HepG2 (cell line): ENCODE results near the gene ZNF318. TPM values are rescaled to one million over a fixed set of nuclear protein-coding genes. Genes with fewer than 3 reads are reported as not detected.

Source experiments
- AKAP8 ChIP-seq: sonication (generic); formaldehyde crosslinking; IDR thresholded peaks from 2 replicates; pipeline ENCODE4 v1.5.1; 2020; ENCODE audit warnings: mild to moderate bottlenecking, missing genetic modification reagents
- FOXM1 ChIP-seq: sonication (generic); formaldehyde crosslinking; IDR thresholded peaks from 2 replicates; pipeline ENCODE4 v1.5.0; 2020; ENCODE audit warnings: missing genetic modification reagents
- HMGXB4 ChIP-seq, 2 experiments: sonication (generic) in 1 of 2; formaldehyde crosslinking in 1 of 2; IDR thresholded peaks; 2 replicates each; pipeline versions ENCODE4 v1.4.0 to v1.6.1; 2018 to 2020; ENCODE audit warnings: missing genetic modification reagents in 2 of 2, borderline replicate concordance in 1 of 2, low read depth in 1 of 2, mild to moderate bottlenecking in 1 of 2, missing biosample characterization in 1 of 2
- MAFF ChIP-seq: IDR thresholded peaks from 2 replicates; pipeline ENCODE4 v1.6.1; 2011; ENCODE audit warnings: low read depth, low read length, improper control_type of control experiment
- MTF2 ChIP-seq: sonication (generic); formaldehyde crosslinking; IDR thresholded peaks from 2 replicates; pipeline ENCODE4 v1.5.0; 2020; ENCODE audit warnings: missing genetic modification reagents, borderline replicate concordance
- REST ChIP-seq, 2 experiments: IDR thresholded peaks; 2 replicates each; pipeline ENCODE4 v1.6.1; 2011 to 2012; ENCODE audit warnings: low read length in 2 of 2, borderline replicate concordance in 1 of 2, low read depth in 1 of 2, mild to moderate bottlenecking in 1 of 2, moderate library complexity in 1 of 2
- ZBTB40 ChIP-seq, 2 experiments: fragments of 450-650 bp in 1 of 2; sonication (generic) in 1 of 2; formaldehyde crosslinking in 1 of 2; IDR thresholded peaks; 2 replicates each; pipeline versions ENCODE4 v1.6.1 to v1.8.0; 2016 to 2022; ENCODE audit warnings: antibody characterized with exemption in 1 of 2, mild to moderate bottlenecking in 1 of 2, missing genetic modification reagents in 1 of 2
- ZNF652 ChIP-seq: IDR thresholded peaks from 2 replicates; pipeline ENCODE4 v1.6.1; 2016; ENCODE audit warnings: low read depth, borderline replicate concordance
- ZNF777 ChIP-seq: sonication (generic); formaldehyde crosslinking; IDR thresholded peaks from 2 replicates; pipeline ENCODE4 v1.4.0; 2020; ENCODE audit warnings: missing genetic modification reagents
- polyA plus RNA-seq, 8 experiments: library from polyadenylated mRNA; depleted of rRNA in 3 of 8; stranded (reverse) in 7 of 8; unstranded in 1 of 8; fragments of >200 nt; fragmentation: Illumina TruSeq in 4 of 8; extraction: Trizol in 4 of 8; gene quantifications; 2 replicates each; pipeline versions ENCODE4 v1.2.1 to v1.2.3, GENCODE V29; 2011 to 2016; ENCODE audit warnings: low read depth in 4 of 8, missing spikeins in 1 of 8, mixed read lengths in 1 of 8; ENCODE audit not compliant: insufficient read depth in 1 of 8
- total RNA-seq, 5 experiments: library from RNA; depleted of rRNA; stranded (reverse); fragments of >200 nt; fragmentation: Illumina TruSeq; extraction: Trizol; gene quantifications; 2 replicates each; pipeline ENCODE4 v1.2.3, GENCODE V29; 2016; ENCODE audit warnings: low read depth in 1 of 5

Gene ZNF318
- total and polyA plus RNA-seq, 2 of the 13 experiments (the other 11 are each of a cell fraction or from before 2014, with no cell fraction given), result 13.0 to 14.5 TPM

- TF ChIP-seq REST (IDR thresholded peaks at IDR 0.05; ENCODE audit: borderline replicate concordance in 1 of 2, low read depth in 1 of 2, low read length in 2 of 2) (no peak), AKAP8 (CRISPR knock-in tag) (no peak), ZBTB40 (IDR thresholded peaks at IDR 0.05) (no peak), ZBTB40 (CRISPR knock-in tag; IDR thresholded peaks at IDR 0.05) (no peak), ZNF652 (CRISPR knock-in tag) (no peak), MAFF (no peak), ZNF777 (CRISPR knock-in tag) (no peak), HMGXB4 (CRISPR knock-in tag; IDR thresholded peaks at IDR 0.05; ENCODE audit: borderline replicate concordance in 1 of 2, low read depth in 1 of 2) (no peak), MTF2 (CRISPR knock-in tag) (no peak), FOXM1 (CRISPR knock-in tag) (no peak)
Measured at GRCh38 chr6:43325876-43326275, 43.6 kb downstream of the ZNF318 start (continued).
